Lower lobe of right lung (tissue), 2 donors: Measurements from ENCODE around the gene PCARE. TPM values are rescaled to one million over a fixed set of nuclear protein-coding genes. Genes with fewer than 3 reads are reported as not detected.
A peak's percentile ranks its signal among the peaks of the same experiment; 100 is the strongest.

Experiments used
- ATAC-seq, 2 donors: fragments of 200-7000 bp; cut with Tn5 transposase; one replicate each; pipeline ENCODE4 v1.9.1; 2020 to 2022; ENCODE audit warnings: mild to moderate bottlenecking in 2 of 2, moderate library complexity in 2 of 2
- DNase-seq: peaks from one replicate; pipeline ENCODE4 v3.0.0-alpha.2; 2020
- H3K27ac ChIP-seq: fragments of 200-600 bp; one replicate; pipeline ENCODE4 v1.8.0; 2022
- H3K27me3 ChIP-seq: fragments of 200-600 bp; one replicate; pipeline ENCODE4 v1.8.0; 2022; ENCODE audit warnings: low read depth
- H3K36me3 ChIP-seq: fragments of 200-600 bp; one replicate; pipeline ENCODE4 v1.8.0; 2022; ENCODE audit warnings: mild to moderate bottlenecking
- H3K4me1 ChIP-seq: fragments of 200-600 bp; one replicate; pipeline ENCODE4 v1.8.0; 2022
- H3K4me3 ChIP-seq: fragments of 200-600 bp; one replicate; pipeline ENCODE4 v1.8.0; 2022; ENCODE audit warnings: mild to moderate bottlenecking
- H3K9me3 ChIP-seq: fragments of 200-600 bp; one replicate; pipeline ENCODE4 v1.8.0; 2022
- intact Hi-C: fragments of 100-400 bp; cut with DNase I; formaldehyde crosslinking; loops from one replicate; pipeline ENCODE4 v1.11.0; 2022
- total RNA-seq: library from RNA; stranded (reverse); fragmentation: NEBNext Ultra II Directional; extraction: Animal tissue kit (Norgen Biotek cat#: 25700); gene quantifications from one replicate; pipeline ENCODE4 v1.2.1, GENCODE V29; 2021
- TF ChIP-seq, protein P1 (sequence below): fragments of 200-600 bp; IDR thresholded peaks from one replicate; pipeline ENCODE4 v1.8.0; 2022; ENCODE audit warnings: antibody characterized with exemption, mild to moderate bottlenecking
- donor health status: DM: no; HTN: yes; CAD: no; lungs with severe emphysema.

Gene PCARE
- total RNA-seq, 1 donor from 2014 or later = 0.95 TPM

DNA sequence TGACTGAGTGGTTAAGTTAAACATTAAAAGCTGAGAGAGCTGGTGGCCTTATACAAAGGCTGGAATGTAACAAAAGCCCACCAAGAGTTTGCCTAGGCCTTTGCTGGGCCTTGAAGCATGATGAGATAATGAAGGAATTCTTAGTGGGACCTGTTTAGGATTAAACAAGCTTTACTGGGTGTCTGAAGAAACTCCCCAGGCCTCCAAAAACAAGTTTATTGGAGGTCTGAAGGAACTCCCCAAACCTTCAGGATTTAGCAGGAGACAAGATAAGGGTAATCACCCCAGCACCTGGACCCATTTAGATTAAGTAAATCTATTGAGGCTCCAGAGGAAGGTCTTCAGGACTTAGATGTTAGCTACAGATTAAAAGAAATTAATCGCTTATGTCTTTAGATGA is 18.7 kb downstream of the PCARE start:
- no peaks in the 10 kb centered on the region for H3K36me3 ChIP-seq
- TF ChIP-seq, protein P1, sequence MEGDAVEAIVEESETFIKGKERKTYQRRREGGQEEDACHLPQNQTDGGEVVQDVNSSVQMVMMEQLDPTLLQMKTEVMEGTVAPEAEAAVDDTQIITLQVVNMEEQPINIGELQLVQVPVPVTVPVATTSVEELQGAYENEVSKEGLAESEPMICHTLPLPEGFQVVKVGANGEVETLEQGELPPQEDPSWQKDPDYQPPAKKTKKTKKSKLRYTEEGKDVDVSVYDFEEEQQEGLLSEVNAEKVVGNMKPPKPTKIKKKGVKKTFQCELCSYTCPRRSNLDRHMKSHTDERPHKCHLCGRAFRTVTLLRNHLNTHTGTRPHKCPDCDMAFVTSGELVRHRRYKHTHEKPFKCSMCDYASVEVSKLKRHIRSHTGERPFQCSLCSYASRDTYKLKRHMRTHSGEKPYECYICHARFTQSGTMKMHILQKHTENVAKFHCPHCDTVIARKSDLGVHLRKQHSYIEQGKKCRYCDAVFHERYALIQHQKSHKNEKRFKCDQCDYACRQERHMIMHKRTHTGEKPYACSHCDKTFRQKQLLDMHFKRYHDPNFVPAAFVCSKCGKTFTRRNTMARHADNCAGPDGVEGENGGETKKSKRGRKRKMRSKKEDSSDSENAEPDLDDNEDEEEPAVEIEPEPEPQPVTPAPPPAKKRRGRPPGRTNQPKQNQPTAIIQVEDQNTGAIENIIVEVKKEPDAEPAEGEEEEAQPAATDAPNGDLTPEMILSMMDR = no peak
- no peak for ATAC-seq
- intact Hi-C loops = no loop called here
- DNase-seq = no peak
- no peak overlapping the region for H3K27ac ChIP-seq
- H3K9me3 ChIP-seq = no peaks in the 10 kb centered on the region
- H3K27me3 ChIP-seq = no peaks in the 10 kb centered on the region
- H3K4me1 ChIP-seq = no peaks in the 10 kb centered on the region
- H3K4me3 ChIP-seq = no peak overlapping the region

DNA sequence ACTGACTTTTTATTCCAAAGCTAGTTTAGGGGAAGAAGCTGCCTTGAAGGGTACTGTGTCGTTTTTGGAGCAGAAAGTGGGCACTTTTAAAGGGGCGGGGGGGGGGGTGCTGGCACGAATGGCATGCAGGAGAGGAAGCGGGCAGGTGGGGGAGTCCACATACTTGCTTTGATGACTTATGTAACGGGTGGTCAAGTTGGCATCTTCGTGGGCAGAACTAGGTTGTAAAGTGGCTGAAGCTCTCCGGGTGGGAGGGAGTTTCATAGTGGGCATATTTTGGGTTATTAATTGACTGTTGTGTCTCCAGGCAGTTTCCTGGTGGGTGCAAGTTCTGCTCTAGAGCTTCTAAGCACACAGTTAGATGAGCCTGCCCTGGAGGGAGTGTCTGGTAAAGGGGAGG is 19.9 kb downstream of the PCARE start:
- ATAC-seq (no peak), DNase-seq (no peak)
- no peak overlapping the region for H3K27ac ChIP-seq
- H3K4me3 ChIP-seq = no peak overlapping the region
- H3K27me3 ChIP-seq = no peaks in the 10 kb centered on the region
- TF ChIP-seq, protein P1 = no peak
- intact Hi-C loops = no loop called here
- H3K9me3 ChIP-seq = no peaks in the 10 kb centered on the region
- H3K4me1 ChIP-seq = no peaks in the 10 kb centered on the region
- H3K36me3 ChIP-seq = no peaks in the 10 kb centered on the region

DNA sequence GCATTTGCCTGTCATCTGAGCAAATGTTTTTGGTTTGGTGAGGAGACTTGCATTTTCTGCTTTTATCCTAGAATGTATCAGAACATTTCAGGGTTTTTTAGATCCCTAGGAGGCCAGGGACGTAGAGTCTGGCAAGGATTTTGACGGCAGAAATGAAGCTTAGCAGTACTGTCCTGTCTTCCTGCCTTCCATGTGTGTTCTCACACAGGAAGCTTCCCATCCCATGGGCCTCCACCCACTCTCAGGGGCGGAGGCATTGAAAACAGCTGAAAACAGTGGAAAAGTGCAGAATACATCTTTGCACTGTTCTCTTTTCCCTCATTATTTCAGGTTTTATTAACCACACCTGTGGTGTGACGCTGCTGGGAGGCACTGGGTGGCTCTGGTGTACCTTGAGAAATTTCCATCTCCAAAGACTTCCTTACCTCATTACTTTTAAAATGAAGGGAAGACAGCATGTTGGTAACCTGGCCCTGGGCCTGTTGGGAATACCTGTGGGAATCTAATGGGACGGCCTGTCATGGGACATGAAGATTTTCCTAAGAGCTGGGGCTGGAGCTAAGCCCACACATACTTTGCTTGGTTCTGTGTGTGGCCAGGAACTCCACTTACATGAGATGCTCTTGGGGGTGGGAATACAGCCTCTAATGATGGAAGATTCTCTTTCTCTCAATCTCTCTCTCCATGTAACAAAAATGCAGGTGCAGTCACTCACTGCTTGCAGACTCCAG is 20.5 kb downstream of the PCARE start:
- intact Hi-C loops = no loop called here
- no peak overlapping the region for H3K27ac ChIP-seq

DNA sequence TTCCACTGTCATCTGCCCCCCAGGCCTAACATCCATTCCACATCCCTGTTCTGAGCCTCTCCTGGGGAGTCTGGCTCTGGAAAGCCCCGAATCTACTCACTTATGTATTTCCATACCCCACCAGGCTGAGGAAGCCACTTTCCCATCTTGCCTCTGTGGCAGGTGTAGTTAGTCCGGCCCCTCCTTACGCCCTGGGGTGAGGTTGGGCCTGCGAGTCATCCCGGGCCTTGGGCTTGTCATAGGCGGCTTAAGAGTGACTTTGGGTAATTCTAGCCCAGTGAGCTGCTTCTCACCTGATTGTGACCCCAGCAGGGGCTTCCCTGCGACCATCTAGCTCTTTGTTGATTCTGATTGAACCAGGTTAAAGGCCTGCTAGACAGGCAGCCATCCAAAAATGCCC is 21.1 kb downstream of the PCARE start:
- H3K9me3 ChIP-seq = no peaks in the 10 kb centered on the region
- ATAC-seq = peak in 1 of 2 donors; percentile 36
- TF ChIP-seq, protein P1 = no peak
- intact Hi-C loops = no loop called here
- H3K27me3 ChIP-seq = no peaks in the 10 kb centered on the region
- no peaks in the 10 kb centered on the region for H3K36me3 ChIP-seq
- H3K4me1 ChIP-seq = no peaks in the 10 kb centered on the region
- H3K27ac ChIP-seq = no peak overlapping the region
- H3K4me3 ChIP-seq = no peak overlapping the region
- no peak for DNase-seq

More for the DNA sequence above, 20.5 kb downstream of the PCARE start:
- Histone ChIP-seq H3K4me3 (no peak overlapping the region), H3K9me3 (no peaks in the 10 kb centered on the region), H3K36me3 (no peaks in the 10 kb centered on the region), H3K27me3 (no peaks in the 10 kb centered on the region), H3K4me1 (no peaks in the 10 kb centered on the region)
- ATAC-seq (peak in 1 of 2 donors; percentile 29), DNase-seq (no peak)
- TF ChIP-seq, protein P1 = no peak

DNA sequence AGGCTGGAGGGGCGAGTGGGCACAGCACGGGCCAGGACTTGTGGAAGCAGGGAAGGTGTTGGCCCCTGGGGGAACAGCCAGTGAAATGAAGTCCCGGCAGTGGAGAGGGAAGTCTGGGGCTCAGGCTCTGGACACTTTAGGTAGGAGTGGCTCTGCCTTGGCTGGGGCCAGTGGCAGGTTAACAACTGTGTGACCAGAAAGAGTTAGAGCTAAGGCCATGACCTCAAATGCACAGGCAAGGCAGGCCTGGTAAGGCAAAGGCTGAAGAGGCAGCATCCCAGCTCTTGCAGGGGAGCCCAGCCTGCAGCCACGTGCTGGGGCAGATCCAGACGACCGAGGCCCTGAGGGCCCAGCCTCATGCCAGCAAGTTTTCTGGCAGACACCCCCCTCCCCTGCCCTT is 21.5 kb downstream of the PCARE start:
- ATAC-seq = no peak

More for the DNA sequence above, 21.5 kb downstream of the PCARE start:
- no peaks in the 10 kb centered on the region for H3K36me3 ChIP-seq
- no peaks in the 10 kb centered on the region for H3K9me3 ChIP-seq
- TF ChIP-seq, protein P1 = no peak
- H3K27ac ChIP-seq = no peak overlapping the region
- H3K27me3 ChIP-seq = no peaks in the 10 kb centered on the region
- no peak overlapping the region for H3K4me3 ChIP-seq
- H3K4me1 ChIP-seq = no peaks in the 10 kb centered on the region
- DNase-seq = no peak
- intact Hi-C loops = no loop called here
